ENCODE measurements around the gene ARFGAP1. TPM values are rescaled to one million over a fixed set of nuclear protein-coding genes. Genes with fewer than 3 reads are reported as not detected.

Gene ARFGAP1
- total and polyA plus RNA-seq, 2 of the 8 experiments (the other 6 are each of a cell fraction or from before 2014, with no cell fraction given): 93.7 to 100 TPM

GRCh38 chr20:63311186-63311832 is 38.7 kb downstream of the ARFGAP1 start:
- TF ChIP-seq FOSL1 (IDR thresholded peaks at IDR 0.05; ENCODE audit: insufficient read depth, low read depth, low read length) (no peak), POU5F1 (IDR thresholded peaks at IDR 0.05; ENCODE audit: low read depth, low read length) (no peak), ATF3 (IDR thresholded peaks at IDR 0.05; ENCODE audit: insufficient read depth, low read depth, low read length) (no peak), ZNF274 (IDR thresholded peaks at IDR 0.05; ENCODE audit: borderline replicate concordance, extremely low read depth, low read length) (no peak)

More at GRCh38 chr20:63311186-63311832, 38.7 kb downstream of the ARFGAP1 start:
- Histone ChIP-seq H2AFZ (ENCODE audit: low read length) (no peak overlapping the region), H3K27ac (ENCODE audit: low read depth, low read length) (no peak overlapping the region), H2AK5ac (ENCODE audit: low read depth, low read length) (no peak overlapping the region), H2BK5ac (ENCODE audit: low read depth, low read length) (no peak overlapping the region), H3K18ac (ENCODE audit: extremely low read depth, low read length) (no peak overlapping the region), H3K23ac (ENCODE audit: insufficient read length) (no peak overlapping the region), H4K8ac (ENCODE audit: extremely low read depth, insufficient read depth, low read length) (0 out of 2 replicates have a peak overlapping the region, but pooled peaks have one; percentile 25), H4K91ac (replicated peaks; ENCODE audit: insufficient read length, low read length) (no peak overlapping the region), H3K36me3 (ENCODE audit: control insufficient read depth in 2 of 4, insufficient read depth in 4 of 4, low read length in 3 of 4) (no peaks in the 10 kb centered on the region; a peak in 1 of 8 replicates), H2BK12ac (ENCODE audit: low read depth, low read length) (no peak overlapping the region), H3K9me3 (ENCODE audit: insufficient read depth in 2 of 2, low read depth in 1 of 2, low read length in 1 of 2) (no peaks in the 10 kb centered on the region), H3K27me3 (replicated peaks in 1 of 4; ENCODE audit: control insufficient read depth in 3 of 4, extremely low read depth in 1 of 4, insufficient read depth in 3 of 4, low read length in 3 of 4) (no peaks in the 10 kb centered on the region), H2BK20ac (ENCODE audit: low read length) (no peak overlapping the region), H3K79me2 (ENCODE audit: control insufficient read depth in 1 of 2, insufficient read depth in 2 of 2, low read length in 2 of 2) (no peaks in the 10 kb centered on the region), H4K5ac (ENCODE audit: insufficient read length, low read depth, low read length) (no peak overlapping the region), H3K79me1 (ENCODE audit: low read depth, low read length) (no peaks in the 10 kb centered on the region), H3K4ac (replicated peaks; ENCODE audit: insufficient read length, low read depth, low read length) (no peak overlapping the region), H3K14ac (ENCODE audit: insufficient read length) (no peak overlapping the region), H2BK15ac (ENCODE audit: low read length) (no peak overlapping the region), H3K4me1 (replicated peaks in 1 of 4; ENCODE audit: control insufficient read depth in 3 of 4, insufficient read depth in 4 of 4, low read length in 3 of 4) (no peaks in the 10 kb centered on the region; a peak in 2 of 7 replicates), H3K9ac (replicated peaks in 1 of 4; ENCODE audit: extremely low read depth in 1 of 4, low read depth in 3 of 4, low read length in 3 of 4) (no peak overlapping the region), H3K4me2 (ENCODE audit: insufficient read depth in 1 of 2, low read depth in 2 of 2, low read length in 2 of 2) (no peak overlapping the region), H3K23me2 (ENCODE audit: low read depth, low read length) (no peaks in the 10 kb centered on the region), H2BK120ac (replicated peaks; ENCODE audit: low read depth, low read length) (no peak overlapping the region), H4K20me1 (replicated peaks in 1 of 2; ENCODE audit: control insufficient read depth in 1 of 2, insufficient read depth in 2 of 2, low read length in 2 of 2) (no peaks in the 10 kb centered on the region), H3K4me3 (ENCODE audit: extremely low read depth in 1 of 4, insufficient read depth in 2 of 4, low read depth in 3 of 4, low read length in 4 of 4) (no peak overlapping the region), H3K56ac (replicated peaks; ENCODE audit: insufficient read length, low read depth, low read length) (no peak overlapping the region)
- FAIRE-seq: no peak
- no peak for DNase-seq (ENCODE audit: low read depth in 1 of 2, low spot score in 2 of 2)
- WGBS, 2 experiments (ENCODE audit: extremely low coverage in 1 of 2, insufficient coverage in 1 of 2, insufficient read length in 1 of 2, insufficient replicate concordance in 2 of 2, low coverage in 1 of 2, low lambda C conversion rate in 2 of 2, missing lambda C conversion rate in 1 of 2): 85% methylated on average over 21 of the region's 29 CpGs; no CpG with 5 or more reads in 1 of the 2 experiments
- ChIA-PET CTCF (ENCODE audit: partially characterized antibody) (interaction anchor here (1.4 to 6.5 kb wide), 13 partner anchors 8 to 114 kb away, joined by 4 to 230 read pairs (median 15); partner anchors contain the start of gene CHRNA4), POLR2A (ENCODE audit: partially characterized antibody) (interaction anchor here (1.4 to 1.9 kb wide), 2 partner anchors 16 to 210 kb away, joined by 3 to 10 read pairs; partner anchors contain the start of gene PPDPF)
